Ovary (tissue), 9 donors: ENCODE data around the gene HSPA13. TPM values are rescaled to one million over a fixed set of nuclear protein-coding genes. Genes with fewer than 3 reads are reported as not detected.
A peak's percentile ranks its signal among the peaks of the same experiment; 100 is the strongest.

Experiments
- DNase-seq, 5 donors: peaks; one replicate each; pipeline ENCODE4 v3.0.0-alpha.2; 2019 to 2020
- H3K27ac ChIP-seq, 2 donors: fragments of 200-600 bp; one replicate each; pipeline versions ENCODE4 v1.5.1 to v1.8.0; 2019 to 2022
- H3K27me3 ChIP-seq: fragments of 200-600 bp; one replicate; pipeline ENCODE4 v1.8.0; 2022
- H3K36me3 ChIP-seq: fragments of 200-600 bp; sonication (generic); one replicate; pipeline ENCODE4 v1.5.1; 2019
- H3K4me1 ChIP-seq: one replicate; pipeline ENCODE4 v1.8.1; 2013; ENCODE audit warnings: mild to moderate bottlenecking, moderate library complexity; ENCODE audit not compliant: insufficient read depth
- H3K4me3 ChIP-seq: fragments of 200-600 bp; sonication (generic); one replicate; pipeline ENCODE4 v1.5.1; 2017
- H3K9me3 ChIP-seq, 2 donors: fragments of 200-600 bp in 1 of 2; sonication (generic) in 1 of 2; one replicate each; pipeline versions ENCODE4 v1.5.1 to v1.8.1; 2013 to 2019; ENCODE audit warnings: mild to moderate bottlenecking in 1 of 2, moderate library complexity in 1 of 2
- EP300 ChIP-seq: sonication (generic); formaldehyde crosslinking; IDR thresholded peaks from one replicate; pipeline ENCODE4 v1.6.1; 2017; ENCODE audit warnings: antibody characterized with exemption
- POLR2A ChIP-seq: fragments of 450-650 bp; IDR thresholded peaks from one replicate; pipeline ENCODE4 v1.6.1; 2017; ENCODE audit warnings: antibody characterized with exemption, mild to moderate bottlenecking, moderate library complexity
- WGBS, 3 donors: extraction: QIAGEN DNeasy Blood & Tissue Kit in 1 of 3; methylation state at CpG; one replicate each; pipeline versions ENCODE4 v1.1.5 to v1.1.7; 2013 to 2017; 5-methylcytosine and 5-hydroxymethylcytosine counted together
- intact Hi-C, 4 donors: fragments of 100-400 bp; cut with DNase I; formaldehyde crosslinking; loops; one replicate each; pipeline versions ENCODE4 v1.11.0 to v1.15.1; 2022 to 2023
- polyA plus RNA-seq, 2 donors: library from polyadenylated mRNA; stranded (reverse); fragments of 200-250 nt in 1 of 2; fragments of 350-450 nt in 1 of 2; fragmentation: Illumina TruSeq in 1 of 2; extraction: RNeasy Lipid Tissue Mini Kit (QIAGEN cat#74804) in 1 of 2; gene quantifications; one replicate each; pipeline ENCODE4 v1.2.3, GENCODE V29; 2013 to 2014
- total RNA-seq, 7 donors: library from RNA; depleted of rRNA in 2 of 7; stranded (reverse); fragments of >200 nt in 2 of 7; fragmentation: NEBNext Ultra II Directional in 3 of 7; extraction: Animal tissue kit (Norgen Biotek cat#: 25700) in 3 of 7; gene quantifications; one replicate each; pipeline versions ENCODE4 v1.1.0 to v1.2.4, GENCODE V29; 2016 to 2023
- TF ChIP-seq, protein P1 (sequence below), 3 donors: fragments of 450-650 bp in 2 of 3; fragments of 200-600 bp in 1 of 3; IDR thresholded peaks; one replicate each; pipeline versions ENCODE4 v1.5.1 to v1.8.0; 2016 to 2022; ENCODE audit warnings: antibody characterized with exemption in 3 of 3, mild to moderate bottlenecking in 1 of 3
- donor health status: DM: no; HTN: no; CAD: no; lungs with moderate emphysema.
- donor health status: DM: no; HTN: no; CAD: no.
- donor health status: Bipolar disorder and iron deficiency.
- donor health status: DM: yes; HTN: yes; CAD: no.
- donor health status: DM: no; HTN: no; CAD: no.
- donor health status: DM: yes; HTN: yes; CAD: no.

HSPA13 gene
- total and polyA plus RNA-seq, 9 donors: 12.9 to 39.1 (median 23.6) TPM

DNA sequence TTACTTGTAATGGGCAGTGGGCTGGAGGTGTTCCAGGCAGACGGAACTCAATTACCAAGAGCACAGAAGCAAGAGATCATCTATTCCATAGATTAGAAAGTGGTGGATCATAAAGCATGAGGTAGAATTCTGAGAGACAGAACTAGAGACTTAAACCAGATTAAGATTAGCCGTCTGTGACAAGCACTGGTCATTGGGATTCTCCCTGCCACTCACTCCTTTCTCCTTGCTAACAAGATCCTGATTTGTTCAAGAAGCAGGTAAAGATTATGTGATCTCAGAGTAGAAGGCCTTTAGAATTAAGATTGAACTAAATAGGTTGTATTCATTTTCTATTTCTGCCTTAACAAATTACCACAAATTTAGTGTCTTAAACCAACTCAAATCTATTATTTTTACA lies 1.5 kb upstream of the HSPA13 start:
- H3K9me3 ChIP-seq: no peaks in the 10 kb centered on the region
- TF ChIP-seq, protein P1, sequence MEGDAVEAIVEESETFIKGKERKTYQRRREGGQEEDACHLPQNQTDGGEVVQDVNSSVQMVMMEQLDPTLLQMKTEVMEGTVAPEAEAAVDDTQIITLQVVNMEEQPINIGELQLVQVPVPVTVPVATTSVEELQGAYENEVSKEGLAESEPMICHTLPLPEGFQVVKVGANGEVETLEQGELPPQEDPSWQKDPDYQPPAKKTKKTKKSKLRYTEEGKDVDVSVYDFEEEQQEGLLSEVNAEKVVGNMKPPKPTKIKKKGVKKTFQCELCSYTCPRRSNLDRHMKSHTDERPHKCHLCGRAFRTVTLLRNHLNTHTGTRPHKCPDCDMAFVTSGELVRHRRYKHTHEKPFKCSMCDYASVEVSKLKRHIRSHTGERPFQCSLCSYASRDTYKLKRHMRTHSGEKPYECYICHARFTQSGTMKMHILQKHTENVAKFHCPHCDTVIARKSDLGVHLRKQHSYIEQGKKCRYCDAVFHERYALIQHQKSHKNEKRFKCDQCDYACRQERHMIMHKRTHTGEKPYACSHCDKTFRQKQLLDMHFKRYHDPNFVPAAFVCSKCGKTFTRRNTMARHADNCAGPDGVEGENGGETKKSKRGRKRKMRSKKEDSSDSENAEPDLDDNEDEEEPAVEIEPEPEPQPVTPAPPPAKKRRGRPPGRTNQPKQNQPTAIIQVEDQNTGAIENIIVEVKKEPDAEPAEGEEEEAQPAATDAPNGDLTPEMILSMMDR (IDR thresholded peaks at IDR 0.05): no peak
- TF ChIP-seq POLR2A: no peak
- TF ChIP-seq EP300: no peak
- intact Hi-C loops: no loop called here
- peaks cover 2% of the 10 kb centered on the region for H3K4me1 ChIP-seq
- no peak overlapping the region for H3K27ac ChIP-seq
- H3K36me3 ChIP-seq: no peaks in the 10 kb centered on the region
- no peak overlapping the region for H3K4me3 ChIP-seq
- no peak for DNase-seq
- H3K27me3 ChIP-seq: no peaks in the 10 kb centered on the region
- WGBS, 3 donors: 94 to 98% (median 96%) methylated on average over 2 of the region's 2 CpGs

DNA sequence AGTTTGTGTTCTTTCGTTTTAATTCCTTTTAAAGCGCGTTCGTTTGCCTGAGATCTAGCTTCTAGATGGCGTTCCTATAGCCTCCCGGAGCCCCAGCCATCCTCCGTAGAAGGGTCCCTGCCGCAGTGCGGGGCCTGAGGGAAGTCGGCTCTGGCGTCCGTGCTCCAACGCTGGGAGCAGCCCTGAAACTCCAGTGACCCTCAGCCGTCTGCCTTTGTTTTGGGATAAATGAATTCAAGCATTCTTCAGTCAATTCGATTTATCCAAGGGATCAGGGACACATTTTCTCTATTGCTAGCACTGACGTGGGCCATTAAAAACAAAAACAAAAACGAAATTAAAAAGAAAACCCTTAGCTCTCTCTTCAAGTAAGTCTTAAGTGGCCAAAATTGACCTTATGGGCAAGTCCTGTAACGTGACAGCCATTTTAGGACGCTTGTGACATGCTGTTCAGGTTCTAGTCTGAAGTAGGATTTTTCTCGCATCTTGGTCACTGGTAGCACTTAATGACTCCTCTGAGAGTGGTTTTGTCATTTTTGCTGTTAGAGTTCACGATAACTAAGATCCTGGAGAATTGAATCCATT lies 742 bp upstream of the HSPA13 start:
- Histone ChIP-seq H3K9me3 (no peaks in the 10 kb centered on the region), H3K27ac (peak overlapping the region; percentile 54 to 80), H3K36me3 (no peaks in the 10 kb centered on the region), H3K4me1 (peaks cover 2% of the 10 kb centered on the region), H3K4me3 (peak overlapping the region; percentile 74), H3K27me3 (no peaks in the 10 kb centered on the region)
- intact Hi-C loops: no loop called here
- TF ChIP-seq POLR2A: no peak
- TF ChIP-seq, protein P1 (IDR thresholded peaks at IDR 0.05): no peak
- TF ChIP-seq EP300: no peak
- 6 to 7% (median 6%) methylated on average over 21 of the region's 21 CpGs for WGBS, 3 donors
- DNase-seq: no peak

DNA sequence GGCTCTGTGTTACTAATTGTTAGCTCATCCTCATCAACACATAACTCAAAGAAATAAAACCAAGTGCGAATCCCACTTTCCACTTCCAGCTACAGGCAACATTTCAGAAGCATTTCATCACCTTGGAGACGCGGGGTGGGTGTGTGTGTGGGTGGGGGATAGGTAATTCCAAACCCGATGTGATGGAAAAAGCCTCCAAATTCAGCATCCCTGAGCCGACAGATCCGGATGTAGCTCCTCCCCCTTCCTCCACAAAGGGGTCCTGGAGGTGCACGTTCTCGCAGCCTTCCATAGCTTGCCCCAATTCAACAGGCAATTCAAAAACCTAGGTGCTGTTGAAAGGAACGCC lies 486 bp downstream of the HSPA13 start:
- Histone ChIP-seq H3K4me1 (peaks cover 2% of the 10 kb centered on the region), H3K27me3 (no peaks in the 10 kb centered on the region), H3K9me3 (no peaks in the 10 kb centered on the region), H3K27ac (peak overlapping the region; percentile 47 to 73), H3K36me3 (no peaks in the 10 kb centered on the region), H3K4me3 (peak overlapping the region; percentile 88)
- TF ChIP-seq, protein P1 (IDR thresholded peaks at IDR 0.05): no peak
- no peak for TF ChIP-seq POLR2A
- no peak for TF ChIP-seq EP300
- no peak for DNase-seq
- intact Hi-C loops: no loop called here
- WGBS, 3 donors: 0 to 1% (median 1%) methylated on average over 8 to 9 of the region's 9 CpGs

DNA sequence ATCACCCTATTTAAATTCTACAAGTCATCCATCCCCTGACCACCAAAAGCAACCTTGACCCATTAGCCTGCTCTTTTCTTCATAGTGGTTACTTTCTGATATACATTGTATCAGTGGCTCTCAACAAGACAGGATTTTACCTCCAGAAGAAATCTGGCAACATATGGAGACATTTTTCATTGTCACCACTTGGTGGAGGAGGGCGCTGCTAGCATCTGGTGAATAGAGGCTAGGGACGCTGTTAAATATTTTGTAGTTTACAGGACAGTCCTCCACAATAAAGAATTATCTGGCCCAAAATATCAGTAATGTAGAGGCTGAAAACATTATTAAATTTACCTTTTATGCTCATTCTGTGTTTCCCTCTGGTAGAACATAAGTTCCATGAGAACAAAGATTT lies 6.1 kb downstream of the HSPA13 start:
- WGBS, 3 donors: 95 to 100% (median 98%) methylated on average over 2 of the region's 2 CpGs
- Histone ChIP-seq H3K27me3 (no peaks in the 10 kb centered on the region), H3K27ac (no peak overlapping the region), H3K36me3 (no peaks in the 10 kb centered on the region), H3K4me3 (no peak overlapping the region), H3K4me1 (peaks cover 2% of the 10 kb centered on the region), H3K9me3 (no peaks in the 10 kb centered on the region)
- TF ChIP-seq, protein P1 (IDR thresholded peaks at IDR 0.05): no peak
- TF ChIP-seq EP300: no peak
- no peak for TF ChIP-seq POLR2A
- no peak for DNase-seq
- intact Hi-C loops: no loop called here
